Fibroblast of lung (primary cell): ENCODE measurements around the gene SERINC5. TPM values are rescaled to one million over a fixed set of nuclear protein-coding genes. Genes with fewer than 3 reads are reported as not detected.

Source experiments
- DNase-seq, 2 donors: peaks; one replicate each; pipeline versions ENCODE4 v3.0.0 to v3.0.0-alpha.2; 2010; ENCODE audit warnings: low read depth in 2 of 2
- H2AFZ ChIP-seq: 2 replicates; pipeline ENCODE4 v1.5.1; 2012; ENCODE audit warnings: low read length, control low read depth, inconsistent platforms
- H3K27ac ChIP-seq: 2 replicates; pipeline ENCODE4 v1.5.1; 2011; ENCODE audit warnings: low read length, control low read depth; ENCODE audit not compliant: insufficient read depth
- H3K27me3 ChIP-seq: 2 replicates; pipeline ENCODE4 v1.5.1; 2011; ENCODE audit warnings: mild to moderate bottlenecking, low read length; ENCODE audit not compliant: control insufficient read depth, insufficient read depth
- H3K36me3 ChIP-seq: 2 replicates; pipeline ENCODE4 v1.5.1; 2011; ENCODE audit warnings: low read length; ENCODE audit not compliant: control insufficient read depth, insufficient read depth
- H3K4me1 ChIP-seq: 2 replicates; pipeline ENCODE4 v1.5.1; 2011; ENCODE audit warnings: low read length; ENCODE audit not compliant: control insufficient read depth, insufficient read depth; ENCODE audit errors: extremely low read depth
- H3K4me2 ChIP-seq: 2 replicates; pipeline ENCODE4 v1.5.1; 2011; ENCODE audit warnings: low read length, control low read depth; ENCODE audit not compliant: insufficient read depth; ENCODE audit errors: extremely low read depth
- H3K4me3 ChIP-seq, 4 experiments: fragments of 200-600 bp in 1 of 4; sonication (generic) in 1 of 4; replicated peaks in 1 of 4; 2 replicates each; pipeline ENCODE4 v1.5.1; 2011 to 2016; ENCODE audit warnings: low read length in 4 of 4, low read depth in 3 of 4, mild to moderate bottlenecking in 3 of 4, control low read depth in 2 of 4, inconsistent platforms in 1 of 4, mixed read lengths in 1 of 4; ENCODE audit not compliant: insufficient read depth in 1 of 4; ENCODE audit errors: control extremely low read depth in 1 of 4
- H3K79me2 ChIP-seq: 2 replicates; pipeline ENCODE4 v1.5.1; 2012; ENCODE audit warnings: mild to moderate bottlenecking, low read length, inconsistent platforms; ENCODE audit not compliant: control insufficient read depth, insufficient read depth
- H3K9ac ChIP-seq: 2 replicates; pipeline ENCODE4 v1.5.1; 2011; ENCODE audit warnings: mild to moderate bottlenecking, low read length, control low read depth; ENCODE audit not compliant: insufficient read depth
- H3K9me3 ChIP-seq: 2 replicates; pipeline ENCODE4 v1.5.1; 2012; ENCODE audit warnings: low read depth, low read length; ENCODE audit not compliant: control insufficient read depth, insufficient read depth
- H4K20me1 ChIP-seq: 2 replicates; pipeline ENCODE4 v1.5.1; 2011; ENCODE audit warnings: low read length; ENCODE audit not compliant: control insufficient read depth, insufficient read depth; ENCODE audit errors: extremely low read depth
- CTCF ChIP-seq, 2 donors: IDR thresholded peaks in 1 of 2; conservative IDR thresholded peaks in 1 of 2; 1 replicate in 1 of 2; 2 replicates in 1 of 2; pipeline ENCODE4 v1.5.1; 2011 to 2012; ENCODE audit warnings: low read length in 2 of 2, control low read depth in 1 of 2, inconsistent platforms in 1 of 2, low read depth in 1 of 2, mild to moderate bottlenecking in 1 of 2
- EZH2 ChIP-seq: IDR thresholded peaks from 2 replicates; pipeline ENCODE4 v1.5.1; 2012; ENCODE audit warnings: low read length, control low read depth, mild to moderate bottlenecking; ENCODE audit errors: missing control alignments
- polyA plus RNA-seq, 2 donors: library from polyadenylated mRNA; depleted of rRNA in 1 of 2; stranded (reverse) in 1 of 2; unstranded in 1 of 2; fragments of >200 nt; gene quantifications; 2 replicates each; pipeline ENCODE4 v1.2.1, GENCODE V29; 2011 to 2012; ENCODE audit warnings: missing spikeins in 1 of 2
- total RNA-seq: library from RNA; depleted of rRNA; stranded (reverse); fragments of >200 nt; gene quantifications from 2 replicates; pipeline ENCODE4 v1.2.1, GENCODE V29; 2014

Gene SERINC5
- total and polyA plus RNA-seq, 2 donors (not counting 1 experiment from before 2014, with no cell fraction given), result 9.5 to 10.9 TPM

- Histone ChIP-seq H3K27ac (peak overlapping the region; percentile 54), H4K20me1 (no peaks in the 10 kb centered on the region), H3K79me2 (no peaks in the 10 kb centered on the region), H3K4me2 (no peak overlapping the region), H3K4me3 (no peak overlapping the region), H3K36me3 (no peaks in the 10 kb centered on the region), H2AFZ (no peak overlapping the region), H3K4me1 (peaks cover 4% of the 10 kb centered on the region), H3K27me3 (no peaks in the 10 kb centered on the region), H3K9me3 (no peaks in the 10 kb centered on the region), H3K9ac (no peak overlapping the region)
- DNase-seq, result no peak
- TF ChIP-seq CTCF (conservative IDR thresholded peaks at IDR 0.05 in 1 of 2, IDR thresholded peaks at IDR 0.05 in 1 of 2; ENCODE audit: low read depth in 1 of 2, low read length in 2 of 2) (no peak), EZH2 (no peak)
Measured at GRCh38 chr5:80231693-80232092, 24.2 kb downstream of the SERINC5 start.

- no peaks in the 10 kb centered on the region for H3K36me3 ChIP-seq
- TF ChIP-seq CTCF (conservative IDR thresholded peaks at IDR 0.05 in 1 of 2, IDR thresholded peaks at IDR 0.05 in 1 of 2; ENCODE audit: low read depth in 1 of 2, low read length in 2 of 2) (no peak), EZH2 (no peak)
- H2AFZ ChIP-seq, result no peak overlapping the region
- no peak overlapping the region for H3K27ac ChIP-seq
- no peaks in the 10 kb centered on the region for H4K20me1 ChIP-seq
- no peaks in the 10 kb centered on the region for H3K9me3 ChIP-seq
- H3K4me2 ChIP-seq, result no peak overlapping the region
- H3K79me2 ChIP-seq, result no peaks in the 10 kb centered on the region
- no peak overlapping the region for H3K4me3 ChIP-seq
- DNase-seq, result peak; percentile 43 to 93
- no peak overlapping the region for H3K9ac ChIP-seq
- H3K27me3 ChIP-seq, result no peaks in the 10 kb centered on the region
- peaks cover 4% of the 10 kb centered on the region for H3K4me1 ChIP-seq
Measured at GRCh38 chr5:80231243-80231642, 24.6 kb downstream of the SERINC5 start.

- DNase-seq, result no peak
- Histone ChIP-seq H4K20me1 (no peaks in the 10 kb centered on the region), H2AFZ (no peak overlapping the region), H3K79me2 (no peaks in the 10 kb centered on the region), H3K4me1 (peaks cover 4% of the 10 kb centered on the region), H3K9ac (no peak overlapping the region), H3K4me2 (no peak overlapping the region), H3K9me3 (no peaks in the 10 kb centered on the region), H3K27ac (no peak overlapping the region), H3K4me3 (no peak overlapping the region), H3K27me3 (no peaks in the 10 kb centered on the region), H3K36me3 (no peaks in the 10 kb centered on the region)
- no peak for TF ChIP-seq EZH2
- TF ChIP-seq CTCF (conservative IDR thresholded peaks at IDR 0.05 in 1 of 2, IDR thresholded peaks at IDR 0.05 in 1 of 2; ENCODE audit: low read depth in 1 of 2, low read length in 2 of 2), result no peak
Measured at GRCh38 chr5:80230269-80230992, 25.4 kb downstream of the SERINC5 start.
